Stimulated activated CD4-positive, alpha-beta T cell treated with anti-CD3 and anti-CD28 coated beads, Interleukin-1b, Interleukin-23, amount 100 ng/mL, for 24 hours (primary cell): ENCODE results near the gene SH3RF1.
"Not testable (repeated sequence)": the region's sequence is repeated elsewhere in the genome, so short reads cannot be mapped to it uniquely, and the experiment has no call there.

ENCODE experiments used
- DNase-seq, 4 experiments: peaks; one replicate each; pipeline ENCODE4 v3.0.0-alpha.2; 2020; ENCODE audit warnings: low read depth in 4 of 4, low spot score in 1 of 4

The SH3RF1 gene

GRCh38 chr4:169229571-169230028, 41.2 kb downstream of the SH3RF1 start:
- DNase-seq = no peak

- no peak for DNase-seq
Observed at GRCh38 chr4:169228076-169228475, 42.7 kb downstream of the SH3RF1 start.

DNA sequence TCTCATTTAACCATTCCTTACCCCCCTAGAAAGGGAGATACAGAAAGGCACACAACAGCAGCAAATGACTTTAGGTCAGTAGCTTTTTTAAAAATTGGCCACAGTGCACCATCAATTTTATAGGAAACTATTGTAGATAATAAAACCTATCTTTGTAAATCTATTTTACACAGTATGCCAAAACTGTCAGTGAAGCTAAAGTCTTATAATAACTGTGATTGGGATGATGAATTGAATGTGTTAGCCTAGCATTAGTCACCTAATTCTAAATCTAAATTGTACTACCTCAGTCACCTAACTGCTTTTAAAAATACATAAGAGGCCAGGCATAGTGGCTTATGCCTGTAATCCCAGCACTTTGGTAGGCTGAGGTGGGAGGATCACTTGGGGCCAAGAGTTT, 44.2 kb downstream of the SH3RF1 start:
- DNase-seq = no peak

- no peak for DNase-seq
Observed at GRCh38 chr4:169225812-169226211, 44.9 kb downstream of the SH3RF1 start.

GRCh38 chr4:169225058-169225751, 45.6 kb downstream of the SH3RF1 start:
- no peak for DNase-seq

GRCh38 chr4:169222761-169223160, 48.0 kb downstream of the SH3RF1 start:
- no peak for DNase-seq

DNA sequence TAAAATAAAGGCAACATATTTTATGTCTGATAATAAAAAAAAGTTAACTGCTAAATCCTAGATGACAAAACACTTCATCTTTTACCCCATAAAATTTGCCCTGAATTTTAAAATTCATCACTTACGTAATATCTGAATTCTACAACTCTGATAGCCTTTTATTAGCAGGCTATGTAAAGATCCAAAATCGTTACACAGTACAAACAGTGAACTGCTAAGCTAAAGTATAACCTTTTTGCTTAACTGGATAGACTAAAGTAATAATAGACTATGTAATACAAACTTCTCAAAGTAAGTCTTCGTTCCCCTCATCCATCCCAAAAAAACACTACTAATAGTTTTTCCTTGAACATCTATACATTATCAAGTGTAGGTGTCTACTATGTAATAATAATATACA, 49.1 kb downstream of the SH3RF1 start:
- no peak for DNase-seq

- DNase-seq = no peak
Observed at GRCh38 chr4:169220854-169221411, 49.8 kb downstream of the SH3RF1 start.

- DNase-seq = no peak
Observed at GRCh38 chr4:169220447-169220846, 50.3 kb downstream of the SH3RF1 start.

DNA sequence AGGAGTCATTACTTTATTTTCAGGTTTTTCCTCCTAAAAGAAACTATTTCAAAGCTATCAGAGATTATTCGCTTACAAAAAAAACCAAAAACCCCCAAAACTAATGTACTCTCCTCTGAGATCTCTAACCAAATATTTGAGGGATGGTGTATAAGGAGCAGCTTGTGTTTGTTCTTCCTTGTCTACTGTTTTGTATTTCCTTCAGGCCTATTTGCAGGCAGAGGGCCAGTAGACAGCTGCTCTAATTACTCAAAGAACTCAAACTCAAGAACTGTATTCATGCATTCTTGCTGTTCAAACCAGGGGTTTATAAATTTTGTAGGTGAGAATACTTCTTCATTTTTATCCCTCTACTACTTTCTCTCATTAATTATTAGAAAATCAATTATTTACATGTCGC, 51.3 kb downstream of the SH3RF1 start:
- DNase-seq = no peak

- no peak for DNase-seq
Observed at GRCh38 chr4:169215656-169216055, 55.1 kb downstream of the SH3RF1 start.

- no peak for DNase-seq
Observed at GRCh38 chr4:169212981-169213380, 57.8 kb downstream of the SH3RF1 start.

GRCh38 chr4:169210504-169211118, 60.1 kb downstream of the SH3RF1 start:
- DNase-seq = no peak

GRCh38 chr4:169209388-169209883, 61.3 kb downstream of the SH3RF1 start:
- DNase-seq = no peak

DNA sequence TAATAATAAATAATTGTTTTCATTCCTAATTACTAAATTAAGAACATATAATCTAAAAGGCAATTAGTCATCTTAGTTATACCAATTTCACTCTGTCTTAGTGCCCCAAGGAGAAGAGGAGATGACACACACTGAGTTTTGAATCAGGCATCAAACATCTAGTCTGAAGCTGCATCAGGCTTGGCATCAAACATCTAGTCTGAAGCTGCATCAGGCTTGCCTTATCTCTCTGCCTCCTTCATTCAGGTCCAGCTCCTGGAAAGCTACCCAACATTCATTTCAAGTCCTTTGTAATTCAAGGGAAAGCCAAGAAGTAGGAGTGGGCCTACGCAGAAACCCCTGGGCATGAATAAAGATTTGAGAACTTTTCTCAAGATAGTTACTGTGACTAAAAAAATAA, 62.2 kb downstream of the SH3RF1 start:
- no peak for DNase-seq

DNA sequence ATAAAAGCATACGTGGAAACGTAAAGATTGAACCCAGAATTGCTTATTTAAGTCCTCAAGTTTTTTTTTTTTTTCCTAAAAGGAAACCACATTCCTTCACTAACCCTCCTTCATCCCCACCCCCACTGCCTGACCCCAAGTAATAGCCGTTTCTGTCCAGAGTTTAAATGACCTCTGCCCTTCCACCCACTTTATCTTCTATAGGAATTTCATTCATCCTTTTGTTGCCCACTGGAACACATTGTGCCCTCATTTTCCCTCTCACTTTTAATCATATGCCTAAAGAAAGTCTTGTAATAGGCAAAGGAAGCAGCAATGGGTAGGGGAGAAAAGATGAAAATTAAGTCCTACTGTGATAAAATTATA, 62.7 kb downstream of the SH3RF1 start:
- DNase-seq = no peak

DNA sequence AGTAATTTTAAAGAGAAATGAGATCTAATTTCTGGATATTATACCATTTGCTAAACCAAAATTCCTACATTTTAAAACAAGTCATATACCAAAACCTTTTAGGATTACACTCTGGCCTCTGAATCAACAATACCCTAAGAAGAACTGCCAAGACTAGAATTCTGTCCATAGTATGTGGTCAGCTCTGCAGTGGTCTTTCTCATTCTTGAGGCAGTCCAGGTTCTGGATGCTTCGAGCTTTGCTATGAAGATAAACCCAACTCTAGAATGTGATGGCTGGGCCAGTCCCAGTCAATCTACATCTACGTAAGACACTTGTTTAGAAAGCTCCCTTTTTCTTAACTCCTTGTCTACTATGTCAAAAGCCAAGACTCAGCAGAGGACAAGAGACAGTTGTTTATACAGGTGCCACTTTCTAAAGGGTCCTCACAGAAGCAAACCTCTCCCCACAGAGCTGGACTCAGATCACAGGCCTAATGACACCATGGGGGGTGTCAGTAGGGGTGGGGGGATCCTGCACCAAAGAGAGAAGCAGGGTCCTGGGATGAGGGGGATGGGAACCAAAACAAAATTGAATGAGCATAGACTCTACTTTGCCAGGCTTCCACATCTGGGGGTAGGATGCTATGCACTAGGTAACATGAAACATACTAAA, 63.2 kb downstream of the SH3RF1 start:
- DNase-seq = no peak

- no peak for DNase-seq
Observed at GRCh38 chr4:169205744-169206080, 65.0 kb downstream of the SH3RF1 start.

GRCh38 chr4:169205075-169205743, 65.5 kb downstream of the SH3RF1 start:
- DNase-seq = no peak

GRCh38 chr4:169203891-169204290, 66.9 kb downstream of the SH3RF1 start:
- no peak for DNase-seq

GRCh38 chr4:169203278-169203677, 67.5 kb downstream of the SH3RF1 start:
- DNase-seq = not testable (repeated sequence)

- DNase-seq = no peak
Observed at GRCh38 chr4:169202878-169203277, 67.9 kb downstream of the SH3RF1 start.
